Activated CD4-positive, alpha-beta memory T cell treated with anti-CD3 and anti-CD28 coated beads for 36 hours (primary cell): ENCODE measurements around the gene RRAD. TPM values are rescaled to one million over a fixed set of nuclear protein-coding genes. Genes with fewer than 3 reads are reported as not detected.

Experiments used
- CTCF ChIA-PET: fragments of 350-600 bp; sonication (Branson Sonifier 250); formaldehyde crosslinking; loops from one replicate; lab custom pipeline; 2021; ENCODE audit warnings: antibody characterized with exemption, inconsistent platforms; lab: Charles Lee
- POLR2A ChIA-PET: fragments of 350-600 bp; sonication (Branson Sonifier 250); formaldehyde crosslinking; loops from one replicate; lab custom pipeline; 2021; ENCODE audit warnings: antibody characterized with exemption; lab: Charles Lee
- DNase-seq: peaks from one replicate; pipeline ENCODE4 v3.0.0-alpha.2; 2020
- H3K27ac Mint-ChIP-seq: one replicate; pipeline ENCODE4 v1.8.0; 2021; ENCODE audit warnings: mixed read lengths
- H3K27me3 Mint-ChIP-seq: one replicate; pipeline ENCODE4 v1.8.0; 2021; ENCODE audit warnings: mixed read lengths
- H3K36me3 Mint-ChIP-seq: one replicate; pipeline ENCODE4 v1.8.0; 2021; ENCODE audit warnings: mixed read lengths
- H3K4me1 Mint-ChIP-seq: one replicate; pipeline ENCODE4 v1.8.0; 2021; ENCODE audit warnings: low read depth, mixed read lengths
- H3K4me3 Mint-ChIP-seq: one replicate; pipeline ENCODE4 v1.8.0; 2021; ENCODE audit warnings: mild to moderate bottlenecking, mixed read lengths
- H3K9me3 Mint-ChIP-seq: one replicate; pipeline ENCODE4 v1.8.0; 2021; ENCODE audit warnings: mixed read lengths
- intact Hi-C: fragments of 100-400 bp; cut with micrococcal nuclease; formaldehyde crosslinking; loops from one replicate; pipeline ENCODE4 v1.15.1; 2023
- total RNA-seq, 2 experiments: library from RNA; stranded (reverse); gene quantifications; one replicate each; pipeline ENCODE4 v1.2.3, GENCODE V29; 2021

The RRAD gene
- total RNA-seq, 2 experiments from 2014 or later: 0.48 to 0.65 TPM

GRCh38 chr16:66930189-66930588, 4.9 kb upstream of the RRAD start:
- intact Hi-C loops: no loop called here
- H3K27ac Mint-ChIP-seq: peak overlapping the region; percentile 23
- peaks cover 26% of the 10 kb centered on the region for H3K36me3 Mint-ChIP-seq
- POLR2A ChIA-PET: no interaction called here
- H3K4me1 Mint-ChIP-seq: peaks cover 37% of the 10 kb centered on the region
- CTCF ChIA-PET: interaction anchor here (1.2 to 1.6 kb wide), 2 partner anchors 31 to 100 kb away, joined by 3 to 5 read pairs; partner anchors contain the start of genes CES3 and NAE1
- H3K4me3 Mint-ChIP-seq: no peak overlapping the region
- H3K9me3 Mint-ChIP-seq: no peaks in the 10 kb centered on the region
- H3K27me3 Mint-ChIP-seq: peaks cover 8% of the 10 kb centered on the region
- no peak for DNase-seq

- H3K9me3 Mint-ChIP-seq: no peaks in the 10 kb centered on the region
- peak; percentile 67 for DNase-seq
- H3K4me3 Mint-ChIP-seq: no peak overlapping the region
- peaks cover 33% of the 10 kb centered on the region for H3K4me1 Mint-ChIP-seq
- CTCF ChIA-PET: interaction anchor here (0.7 to 4.0 kb wide), 16 partner anchors 10 to 226 kb away, joined by 3 to 33 read pairs (median 6); partner anchors contain the start of genes CDH16, NAE1 and PDP2
- POLR2A ChIA-PET: interaction anchor here (0.9 to 1.0 kb wide), 3 partner anchors 33 to 36 kb away, joined by 3 to 5 read pairs (median 4); no protein-coding TSS in a partner anchor
- H3K27ac Mint-ChIP-seq: no peak overlapping the region
- H3K27me3 Mint-ChIP-seq: peaks cover 14% of the 10 kb centered on the region
- intact Hi-C loops: loop anchor here (2.0 to 5.0 kb wide), 3 partner anchors 34 to 97 kb away; partner anchors contain the start of genes NAE1 and PDP2
- peaks cover 17% of the 10 kb centered on the region for H3K36me3 Mint-ChIP-seq
Observed at GRCh38 chr16:66928702-66929388, 3.5 kb upstream of the RRAD start.

GRCh38 chr16:66927918-66928649, 2.7 kb upstream of the RRAD start:
- H3K36me3 Mint-ChIP-seq: peaks cover 12% of the 10 kb centered on the region
- H3K4me3 Mint-ChIP-seq: no peak overlapping the region
- CTCF ChIA-PET: interaction anchor here (0.6 to 4.0 kb wide), 16 partner anchors 9 to 253 kb away, joined by 3 to 33 read pairs (median 6); partner anchors contain the start of genes CDH16, CES3, NAE1 and PDP2
- intact Hi-C loops: loop anchor here (2.0 to 5.0 kb wide), 3 partner anchors 33 to 96 kb away; partner anchors contain the start of genes NAE1 and PDP2
- no peak overlapping the region for H3K27ac Mint-ChIP-seq
- POLR2A ChIA-PET: interaction anchor here (0.5 to 1.0 kb wide), 4 partner anchors 32 to 570 kb away, joined by 3 to 5 read pairs (median 4); no protein-coding TSS in a partner anchor
- peaks cover 25% of the 10 kb centered on the region for H3K4me1 Mint-ChIP-seq
- H3K9me3 Mint-ChIP-seq: no peaks in the 10 kb centered on the region
- DNase-seq: peak; percentile 36
- peaks cover 21% of the 10 kb centered on the region for H3K27me3 Mint-ChIP-seq

GRCh38 chr16:66926961-66927436, 1.7 kb upstream of the RRAD start:
- H3K27ac Mint-ChIP-seq: no peak overlapping the region
- no peak overlapping the region for H3K4me3 Mint-ChIP-seq
- CTCF ChIA-PET: interaction anchor here (0.5 to 4.0 kb wide), 6 partner anchors 9 to 96 kb away, joined by 3 to 33 read pairs (median 6); partner anchors contain the start of genes CES3 and NAE1
- H3K36me3 Mint-ChIP-seq: peaks cover 4% of the 10 kb centered on the region
- POLR2A ChIA-PET: no interaction called here
- no peaks in the 10 kb centered on the region for H3K9me3 Mint-ChIP-seq
- peaks cover 24% of the 10 kb centered on the region for H3K27me3 Mint-ChIP-seq
- peaks cover 14% of the 10 kb centered on the region for H3K4me1 Mint-ChIP-seq
- DNase-seq: no peak
- intact Hi-C loops: loop anchor here (5.0 kb wide), 1 partner anchor 95 kb away; the partner anchor contains the start of gene NAE1

- peaks cover 25% of the 10 kb centered on the region for H3K27me3 Mint-ChIP-seq
- H3K27ac Mint-ChIP-seq: no peak overlapping the region
- intact Hi-C loops: loop anchor here (5.0 kb wide), 1 partner anchor 94 kb away; the partner anchor contains the start of gene NAE1
- no peaks in the 10 kb centered on the region for H3K9me3 Mint-ChIP-seq
- no peak overlapping the region for H3K4me3 Mint-ChIP-seq
- CTCF ChIA-PET: interaction anchor here (0.5 to 4.0 kb wide), 6 partner anchors 10 to 1343 kb away, joined by 3 to 33 read pairs (median 4); partner anchors contain the start of gene NAE1
- DNase-seq: no peak
- H3K4me1 Mint-ChIP-seq: peaks cover 11% of the 10 kb centered on the region
- peaks cover 3% of the 10 kb centered on the region for H3K36me3 Mint-ChIP-seq
- POLR2A ChIA-PET: interaction anchor here (0.7 kb wide), 1 partner anchor 46 kb away, joined by 3 read pairs; the partner anchor contains the start of gene PDP2
Observed at GRCh38 chr16:66926171-66926947, 1.0 kb upstream of the RRAD start.

GRCh38 chr16:66924527-66925321, 611 bp downstream of the RRAD start:
- no peak overlapping the region for H3K27ac Mint-ChIP-seq
- POLR2A ChIA-PET: no interaction called here
- intact Hi-C loops: loop anchor here (5.0 kb wide), 1 partner anchor 92 kb away; the partner anchor contains the start of gene NAE1
- H3K4me1 Mint-ChIP-seq: peaks cover 11% of the 10 kb centered on the region
- CTCF ChIA-PET: interaction anchor here (0.7 to 1.0 kb wide), 2 partner anchors 10 to 216 kb away, joined by 3 read pairs; no protein-coding TSS in a partner anchor
- peak overlapping the region; percentile 20 for H3K4me3 Mint-ChIP-seq
- peaks cover 3% of the 10 kb centered on the region for H3K36me3 Mint-ChIP-seq
- H3K9me3 Mint-ChIP-seq: no peaks in the 10 kb centered on the region
- H3K27me3 Mint-ChIP-seq: peaks cover 30% of the 10 kb centered on the region
- DNase-seq: peak; percentile 65

- peaks cover 3% of the 10 kb centered on the region for H3K36me3 Mint-ChIP-seq
- H3K27me3 Mint-ChIP-seq: peaks cover 30% of the 10 kb centered on the region
- no peak overlapping the region for H3K27ac Mint-ChIP-seq
- H3K4me1 Mint-ChIP-seq: peaks cover 11% of the 10 kb centered on the region
- POLR2A ChIA-PET: no interaction called here
- no peak overlapping the region for H3K4me3 Mint-ChIP-seq
- no peak for DNase-seq
- CTCF ChIA-PET: interaction anchor here (0.7 to 4.3 kb wide), 2 partner anchors 30 to 217 kb away, joined by 3 to 21 read pairs; no protein-coding TSS in a partner anchor
- intact Hi-C loops: no loop called here
- no peaks in the 10 kb centered on the region for H3K9me3 Mint-ChIP-seq
Observed at GRCh38 chr16:66923866-66924265, 1.5 kb downstream of the RRAD start.

- no peak overlapping the region for H3K4me3 Mint-ChIP-seq
- H3K4me1 Mint-ChIP-seq: peaks cover 9% of the 10 kb centered on the region
- no peak overlapping the region for H3K27ac Mint-ChIP-seq
- intact Hi-C loops: no loop called here
- CTCF ChIA-PET: interaction anchor here (4.3 kb wide), 1 partner anchor 29 kb away, joined by 21 read pairs; no protein-coding TSS in a partner anchor
- no peak for DNase-seq
- POLR2A ChIA-PET: no interaction called here
- H3K9me3 Mint-ChIP-seq: no peaks in the 10 kb centered on the region
- peaks cover 30% of the 10 kb centered on the region for H3K27me3 Mint-ChIP-seq
- H3K36me3 Mint-ChIP-seq: peaks cover 3% of the 10 kb centered on the region
Observed at GRCh38 chr16:66923247-66923731, 2.0 kb downstream of the RRAD start.

GRCh38 chr16:66921729-66922450, 3.4 kb downstream of the RRAD start:
- peaks cover 7% of the 10 kb centered on the region for H3K4me1 Mint-ChIP-seq
- H3K27ac Mint-ChIP-seq: no peak overlapping the region
- H3K27me3 Mint-ChIP-seq: peaks cover 30% of the 10 kb centered on the region
- H3K4me3 Mint-ChIP-seq: no peak overlapping the region
- ChIA-PET CTCF (interaction anchor here (0.6 to 4.3 kb wide), 3 partner anchors 28 to 446 kb away, joined by 3 to 21 read pairs (median 8); no protein-coding TSS in a partner anchor), POLR2A (no interaction called here)
- intact Hi-C loops: no loop called here
- no peaks in the 10 kb centered on the region for H3K9me3 Mint-ChIP-seq
- DNase-seq: no peak
- H3K36me3 Mint-ChIP-seq: peaks cover 3% of the 10 kb centered on the region
